H1 (cell line): ENCODE measurements around the gene GCK. TPM values are rescaled to one million over a fixed set of nuclear protein-coding genes. Genes with fewer than 3 reads are reported as not detected.
A peak's percentile ranks its signal among the peaks of the same experiment; 100 is the strongest.

Experiments
- CTCF ChIA-PET: fragments of 300-600 bp; sonication (Branson Sonifier 250); formaldehyde crosslinking; loops from one replicate; lab custom pipeline; 2021; ENCODE audit not compliant: partially characterized antibody; lab: Charles Lee
- POLR2A ChIA-PET: fragments of 300-600 bp; sonication (Branson Sonifier 250); formaldehyde crosslinking; loops from one replicate; lab custom pipeline; 2021; ENCODE audit warnings: inconsistent platforms; ENCODE audit not compliant: partially characterized antibody; lab: Charles Lee
- DNase-seq, 2 experiments: peaks; one replicate each; pipeline versions ENCODE4 v3.0.0 to v3.0.0-alpha.2; 2010 to 2022; ENCODE audit warnings: low spot score in 2 of 2, low read depth in 1 of 2, mixed read lengths in 1 of 2
- FAIRE-seq: peaks from 2 replicates; lab custom pipeline; 2011; peaks lifted over from hg19 to GRCh38; lab: Jason Lieb, UNC
- H2AFZ ChIP-seq: 2 replicates; pipeline ENCODE4 v1.8.1; 2012; ENCODE audit warnings: low read length, inconsistent platforms
- H2AK5ac ChIP-seq: 2 replicates; pipeline ENCODE4 v1.6.1; 2013; ENCODE audit warnings: low read depth, low read length
- H2BK120ac ChIP-seq: replicated peaks from 2 replicates; pipeline ENCODE3; 2013; ENCODE audit warnings: low read depth, low read length, inconsistent platforms
- H2BK12ac ChIP-seq: 2 replicates; pipeline ENCODE4 v1.6.1; 2013; ENCODE audit warnings: low read depth, low read length
- H2BK15ac ChIP-seq: 2 replicates; pipeline ENCODE4 v1.6.1; 2013; ENCODE audit warnings: low read length
- H2BK20ac ChIP-seq: 2 replicates; pipeline ENCODE4 v1.6.1; 2013; ENCODE audit warnings: low read length
- H2BK5ac ChIP-seq: 2 replicates; pipeline ENCODE4 v1.6.1; 2013; ENCODE audit warnings: low read depth, low read length
- H3K14ac ChIP-seq: 2 replicates; pipeline ENCODE4 v1.6.1; 2013; ENCODE audit warnings: inconsistent platforms; ENCODE audit not compliant: insufficient read length
- H3K18ac ChIP-seq: 2 replicates; pipeline ENCODE4 v1.6.1; 2013; ENCODE audit warnings: low read length; ENCODE audit errors: extremely low read depth
- H3K23ac ChIP-seq: 2 replicates; pipeline ENCODE4 v1.6.1; 2013; ENCODE audit warnings: inconsistent platforms; ENCODE audit not compliant: insufficient read length
- H3K23me2 ChIP-seq: 2 replicates; pipeline ENCODE4 v1.6.1; 2013; ENCODE audit warnings: low read depth, low read length
- H3K27ac ChIP-seq: 2 replicates; pipeline ENCODE4 v1.6.1; 2011; ENCODE audit warnings: low read depth, low read length, inconsistent platforms
- H3K27me3 ChIP-seq, 4 experiments: replicated peaks in 1 of 4; 1 replicate in 1 of 4; 2 replicates in 3 of 4; pipeline versions ENCODE4 v1.6.1 to v1.8.1; 2011 to 2013; ENCODE audit warnings: low read length in 3 of 4, mild to moderate bottlenecking in 3 of 4, inconsistent platforms in 2 of 4, mixed read lengths in 2 of 4, moderate library complexity in 1 of 4; ENCODE audit not compliant: control insufficient read depth in 3 of 4, insufficient read depth in 3 of 4; ENCODE audit errors: extremely low read depth in 1 of 4
- H3K36me3 ChIP-seq, 4 experiments: 2 replicates each; pipeline versions ENCODE4 v1.6.1 to v1.8.1; 2011 to 2013; ENCODE audit warnings: mild to moderate bottlenecking in 4 of 4, low read length in 3 of 4, moderate library complexity in 2 of 4, control low read depth in 1 of 4, inconsistent platforms in 1 of 4; ENCODE audit not compliant: insufficient read depth in 4 of 4, control insufficient read depth in 2 of 4
- H3K4ac ChIP-seq: replicated peaks from 2 replicates; pipeline ENCODE3; 2013; ENCODE audit warnings: low read length, low read depth, mixed read lengths, inconsistent platforms; ENCODE audit not compliant: insufficient read length
- H3K4me1 ChIP-seq, 4 experiments: replicated peaks in 1 of 4; 1 replicate in 1 of 4; 2 replicates in 3 of 4; pipeline versions ENCODE4 v1.6.1 to v1.8.1; 2011 to 2013; ENCODE audit warnings: low read length in 3 of 4, inconsistent platforms in 2 of 4, mixed read lengths in 1 of 4; ENCODE audit not compliant: insufficient read depth in 4 of 4, control insufficient read depth in 3 of 4
- H3K4me2 ChIP-seq, 2 experiments: 2 replicates each; pipeline versions ENCODE4 v1.6.1 to v1.8.1; 2011 to 2013; ENCODE audit warnings: low read depth in 2 of 2, low read length in 2 of 2, control low read depth in 1 of 2, inconsistent platforms in 1 of 2, mild to moderate bottlenecking in 1 of 2; ENCODE audit not compliant: insufficient read depth in 1 of 2
- H3K4me3 ChIP-seq, 4 experiments: fragments of 200-600, 300-600 bp in 1 of 4; sonication (generic), shearing (Covaris generic), sonication (Bioruptor Twin) in 1 of 4; 2 replicates each; pipeline versions ENCODE4 v1.5.1 to v1.8.1; 2011 to 2016; ENCODE audit warnings: low read length in 4 of 4, low read depth in 3 of 4, control low read depth in 2 of 4, inconsistent platforms in 2 of 4, mild to moderate bottlenecking in 2 of 4, mixed read lengths in 1 of 4, moderate library complexity in 1 of 4; ENCODE audit not compliant: insufficient read depth in 2 of 4; ENCODE audit errors: extremely low read depth in 1 of 4
- H3K56ac ChIP-seq: replicated peaks from 2 replicates; pipeline ENCODE3; 2013; ENCODE audit warnings: low read depth, mild to moderate bottlenecking, mixed read lengths, low read length, inconsistent platforms; ENCODE audit not compliant: insufficient read length
- H3K79me1 ChIP-seq: 2 replicates; pipeline ENCODE4 v1.6.1; 2013; ENCODE audit warnings: low read depth, low read length, control low read depth
- H3K79me2 ChIP-seq, 2 experiments: 2 replicates each; pipeline versions ENCODE4 v1.6.1 to v1.8.1; 2012 to 2013; ENCODE audit warnings: low read length in 2 of 2, mild to moderate bottlenecking in 2 of 2, inconsistent platforms in 1 of 2; ENCODE audit not compliant: insufficient read depth in 2 of 2, control insufficient read depth in 1 of 2
- H3K9ac ChIP-seq, 4 experiments: replicated peaks in 1 of 4; 1 replicate in 1 of 4; 2 replicates in 3 of 4; pipeline versions ENCODE4 v1.6.1 to v1.8.1; 2011 to 2013; ENCODE audit warnings: low read depth in 3 of 4, low read length in 3 of 4, control low read depth in 2 of 4, mild to moderate bottlenecking in 2 of 4, moderate library complexity in 2 of 4, inconsistent platforms in 1 of 4; ENCODE audit errors: extremely low read depth in 1 of 4
- H3K9me3 ChIP-seq, 2 experiments: 2 replicates each; pipeline versions ENCODE4 v1.6.1 to v1.8.1; 2012 to 2013; ENCODE audit warnings: mild to moderate bottlenecking in 2 of 2, moderate library complexity in 2 of 2, control low read depth in 1 of 2, inconsistent platforms in 1 of 2, low read depth in 1 of 2, low read length in 1 of 2, mixed read lengths in 1 of 2; ENCODE audit not compliant: insufficient read depth in 2 of 2
- H4K20me1 ChIP-seq, 2 experiments: replicated peaks in 1 of 2; 2 replicates each; pipeline versions ENCODE3 to v1.8.1; 2011 to 2013; ENCODE audit warnings: inconsistent platforms in 2 of 2, low read length in 2 of 2, mild to moderate bottlenecking in 1 of 2; ENCODE audit not compliant: insufficient read depth in 2 of 2, control insufficient read depth in 1 of 2
- H4K5ac ChIP-seq: 2 replicates; pipeline ENCODE4 v1.6.1; 2013; ENCODE audit warnings: low read length, low read depth, mixed read lengths, inconsistent platforms; ENCODE audit not compliant: insufficient read length
- H4K8ac ChIP-seq: 2 replicates; pipeline ENCODE4 v1.8.0; 2013; ENCODE audit warnings: mild to moderate bottlenecking, moderate library complexity, low read length, inconsistent platforms; ENCODE audit not compliant: insufficient read depth; ENCODE audit errors: extremely low read depth
- H4K91ac ChIP-seq: replicated peaks from 2 replicates; pipeline ENCODE3; 2013; ENCODE audit warnings: low read length, mixed read lengths, inconsistent platforms; ENCODE audit not compliant: insufficient read length
- CBX5 ChIP-seq: fragments of 300-800, 300-1000 bp; sonication (generic); IDR thresholded peaks from 2 replicates; pipeline ENCODE4 v1.7.1; 2016; ENCODE audit warnings: antibody characterized with exemption, low read length, low read depth
- CREB1 ChIP-seq: IDR thresholded peaks from 2 replicates; pipeline ENCODE4 v1.6.1; 2012; ENCODE audit warnings: inconsistent platforms
- E2F6 ChIP-seq: IDR thresholded peaks from 2 replicates; pipeline ENCODE4 v1.6.1; 2012; ENCODE audit warnings: inconsistent platforms
- EP300 ChIP-seq, 2 experiments: IDR thresholded peaks; 1 replicate in 1 of 2; 2 replicates in 1 of 2; pipeline ENCODE4 v1.6.1; 2011 to 2012; ENCODE audit warnings: low read depth in 2 of 2, low read length in 2 of 2, mild to moderate bottlenecking in 2 of 2, borderline replicate concordance in 1 of 2, inconsistent platforms in 1 of 2, moderate library complexity in 1 of 2
- EZH2 ChIP-seq: fragments of 200-600 bp; sonication (generic); IDR thresholded peaks from 2 replicates; pipeline ENCODE4 v1.7.1; 2012; ENCODE audit warnings: low read depth, mild to moderate bottlenecking, moderate library complexity, low read length, inconsistent platforms; ENCODE audit not compliant: severe bottlenecking
- KDM5A ChIP-seq: fragments of 200-600 bp; IDR thresholded peaks from 2 replicates; pipeline ENCODE4 v1.7.1; 2012; ENCODE audit warnings: mild to moderate bottlenecking, low read length, inconsistent platforms, mixed read lengths
- NRF1 ChIP-seq: IDR thresholded peaks from 2 replicates; pipeline ENCODE4 v1.6.1; 2011; ENCODE audit warnings: mild to moderate bottlenecking, low read depth, low read length, improper control_type of control experiment
- POLR2AphosphoS5 ChIP-seq: IDR thresholded peaks from 2 replicates; pipeline ENCODE4 v1.6.1; 2011; ENCODE audit warnings: low read depth, low read length
- RNF2 ChIP-seq: fragments of 200-900, 300-1000 bp; sonication (generic); IDR thresholded peaks from 2 replicates; pipeline ENCODE4 v1.7.1; 2016; ENCODE audit warnings: borderline replicate concordance, low read depth, mild to moderate bottlenecking, antibody characterized with exemption, low read length; ENCODE audit not compliant: poor library complexity, severe bottlenecking; ENCODE audit errors: missing control alignments
- SIRT6 ChIP-seq: IDR thresholded peaks from one replicate; pipeline ENCODE4 v1.7.1; 2012; ENCODE audit warnings: low read length, inconsistent platforms
- SP2 ChIP-seq: IDR thresholded peaks from 2 replicates; pipeline ENCODE4 v1.6.1; 2012; ENCODE audit warnings: mild to moderate bottlenecking, low read length, inconsistent platforms
- YY1 ChIP-seq: IDR thresholded peaks from 2 replicates; pipeline ENCODE4 v1.6.1; 2011; ENCODE audit warnings: low read depth, mild to moderate bottlenecking, low read length
- WGBS, 2 experiments: shearing (Covaris generic) in 1 of 2; methylation state at CpG; one replicate each; pipeline versions ENCODE4 v1.1.6 to v1.1.7; 2013 to 2015; ENCODE audit warnings: low lambda C conversion rate in 2 of 2, mixed read lengths in 2 of 2, inconsistent platforms in 1 of 2, low coverage in 1 of 2, missing lambda C conversion rate in 1 of 2; ENCODE audit not compliant: insufficient replicate concordance in 2 of 2, insufficient coverage in 1 of 2, insufficient read length in 1 of 2; ENCODE audit errors: extremely low coverage in 1 of 2, missing lambda C conversion rate in 1 of 2; 5-methylcytosine and 5-hydroxymethylcytosine counted together
- polyA plus RNA-seq, 7 experiments: library from polyadenylated mRNA; depleted of rRNA in 3 of 7; stranded (reverse) in 5 of 7; unstranded in 2 of 7; fragments of >200 nt in 5 of 7; fragments of 200-250 nt in 2 of 7; gene quantifications; 1 replicate in 5 of 7; 2 replicates in 1 of 7; 4 replicates in 1 of 7; pipeline versions ENCODE4 v1.2.1 to v1.2.3, GENCODE V29; 2011 to 2013; ENCODE audit warnings: missing spikeins in 2 of 7, mixed read lengths in 2 of 7
- total RNA-seq: library from RNA; stranded (reverse); fragmentation: NEBNext Ultra II Directional; extraction: Animal tissue kit (Norgen Biotek cat#: 25700); gene quantifications from 2 replicates; pipeline ENCODE4 v1.2.1, GENCODE V29; 2021

Gene GCK
- total and polyA plus RNA-seq, 2 of the 8 experiments (the other 6 are each of a cell fraction or from before 2014, with no cell fraction given), result 2.4 to 4.9 TPM

GRCh38 chr7:44217852-44218402 lies 28.7 kb upstream of the GCK start:
- Histone ChIP-seq H4K8ac (peak overlapping the region; percentile 75), H2BK120ac (peak overlapping the region; percentile 69), H3K27me3 (no peaks in the 10 kb centered on the region), H3K56ac (peak overlapping the region; percentile 4), H3K4me1 (peaks cover 0 to 23% (median 19%) of the 10 kb centered on the region in 4 experiments; a peak in 6 of 7 replicates), H3K4me3 (no peak overlapping the region), H3K23me2 (no peaks in the 10 kb centered on the region; the same call in 1 of the 2 replicates), H2AFZ (0 out of 2 replicates have a peak overlapping the region, but pooled peaks have one; percentile 22), H3K79me2 (no peaks in the 10 kb centered on the region), H3K9ac (no peak overlapping the region; a peak in 1 of 7 replicates), H2AK5ac (0 out of 2 replicates have a peak overlapping the region, but pooled peaks have one; percentile 24), H4K20me1 (peaks cover 0 to 2% of the 10 kb centered on the region in 2 experiments), H4K5ac (peak overlapping the region; percentile 74), H2BK20ac (peak overlapping the region; percentile 96; the same call in 1 of the 2 replicates), H4K91ac (peak overlapping the region; percentile 95), H2BK12ac (peak overlapping the region; percentile 97; the same call in 1 of the 2 replicates), H3K4me2 (peak overlapping the region; percentile 2 to 55; a peak in 1 of 4 replicates), H3K79me1 (no peaks in the 10 kb centered on the region), H3K18ac (peak overlapping the region; percentile 83), H3K23ac (no peak overlapping the region), H3K4ac (peak overlapping the region; percentile 87), H2BK15ac (peak overlapping the region; percentile 100; the same call in 1 of the 2 replicates), H3K14ac (no peak overlapping the region), H3K9me3 (no peaks in the 10 kb centered on the region; a peak in 1 of 4 replicates), H2BK5ac (peak overlapping the region; percentile 77; the same call in 1 of the 2 replicates), H3K27ac (no peak overlapping the region), H3K36me3 (no peaks in the 10 kb centered on the region; a peak in 2 of 8 replicates)
- DNase-seq (no peak), FAIRE-seq (no peak)
- WGBS, 2 experiments, result 84% methylated on average over 15 of the region's 17 CpGs; no CpG with 5 or more reads in 1 of the 2 experiments
- ChIA-PET POLR2A (interaction anchor here (0.5 to 1.0 kb wide), 3 partner anchors 16 to 98 kb away, joined by 3 read pairs; partner anchors contain the start of gene YKT6), CTCF (interaction anchor here (0.6 to 2.7 kb wide), 14 partner anchors 10 to 261 kb away, joined by 3 to 12 read pairs (median 5); no protein-coding TSS in a partner anchor)
- no peak for TF ChIP-seq CREB1
- no peak for TF ChIP-seq SP2
- no peak for TF ChIP-seq POLR2AphosphoS5
- TF ChIP-seq KDM5A, result no peak
- no peak for TF ChIP-seq SIRT6
- TF ChIP-seq NRF1, result no peak
- TF ChIP-seq EZH2, result no peak
- no peak for TF ChIP-seq E2F6
- no peak for TF ChIP-seq RNF2
- TF ChIP-seq EP300 (IDR thresholded peaks at IDR 0.05; ENCODE audit: borderline replicate concordance in 1 of 2, low read depth in 2 of 2, low read length in 2 of 2), result no peak
- TF ChIP-seq YY1, result no peak
- no peak for TF ChIP-seq CBX5
